K562 (cell line): ENCODE results near the gene GLT8D2. TPM values are rescaled to one million over a fixed set of nuclear protein-coding genes. Genes with fewer than 3 reads are reported as not detected.

ENCODE experiments used
- ZBTB40 ChIP-seq, 2 experiments: fragments of 450-650 bp in 1 of 2; sonication (generic) in 1 of 2; formaldehyde crosslinking in 1 of 2; IDR thresholded peaks; 2 replicates each; pipeline versions ENCODE4 v1.7.1 to v1.9.0; 2016 to 2022; ENCODE audit warnings: inconsistent platforms in 1 of 2, mild to moderate bottlenecking in 1 of 2, missing genetic modification reagents in 1 of 2
- polyA plus RNA-seq, 8 experiments: library from polyadenylated mRNA; depleted of rRNA in 4 of 8; stranded (reverse) in 5 of 8; unstranded in 3 of 8; fragments of >200 nt; fragmentation: Nextera tagmentation in 2 of 8; fragmentation: Illumina TruSeq in 1 of 8; extraction: Ambion mirVana in 2 of 8; extraction: Trizol in 1 of 8; gene quantifications; 2 replicates each; pipeline versions ENCODE4 v1.2.1 to v1.2.3, GENCODE V29; 2011 to 2014; ENCODE audit warnings: inconsistent platforms in 1 of 8, missing spikeins in 1 of 8
- total RNA-seq, 7 experiments: library from RNA; depleted of rRNA in 6 of 7; stranded (reverse); fragments of >200 nt in 6 of 7; fragmentation: Illumina TruSeq in 2 of 7; extraction: Trizol in 2 of 7; gene quantifications; 2 replicates each; pipeline versions ENCODE4 v1.2.1 to v1.2.3, GENCODE V29; 2011 to 2021; ENCODE audit warnings: low replicate concordance in 1 of 7

Gene GLT8D2
- total and polyA plus RNA-seq, 9 of the 15 experiments (the other 6 are each of a cell fraction or from before 2014, with no cell fraction given) = 0.18 to 0.27 (median 0.18) TPM; not detected in 6

- TF ChIP-seq ZBTB40 (IDR thresholded peaks at IDR 0.05) (peak; percentile 90), ZBTB40 (CRISPR knock-in tag; IDR thresholded peaks at IDR 0.05) (peak; percentile 73)
Observed at GRCh38 chr12:104073699-104074098, 23.7 kb upstream of the GLT8D2 start (continued).
